Mesothelial cell of epicardium (in vitro differentiated cells): ENCODE data around the gene ABI3. TPM values are rescaled to one million over a fixed set of nuclear protein-coding genes. Genes with fewer than 3 reads are reported as not detected.
A peak's percentile ranks its signal among the peaks of the same experiment; 100 is the strongest.
"Not testable (repeated sequence)": the region's sequence is repeated elsewhere in the genome, so short reads cannot be mapped to it uniquely, and the experiment has no call there.

ENCODE experiments used
- DNase-seq, 2 experiments: peaks; one replicate each; pipeline ENCODE4 v3.0.0; 2021; ENCODE audit warnings: low spot score in 2 of 2; ENCODE audit not compliant: unreplicated experiment in 2 of 2
- H3K27ac Mint-ChIP-seq: 2 replicates; pipeline ENCODE4 v1.8.0; 2021; ENCODE audit warnings: mixed read lengths
- H3K27me3 Mint-ChIP-seq: 2 replicates; pipeline ENCODE4 v1.8.0; 2021; ENCODE audit warnings: low read depth, mixed read lengths
- H3K36me3 Mint-ChIP-seq: 2 replicates; pipeline ENCODE4 v1.8.0; 2021; ENCODE audit warnings: mixed read lengths
- H3K4me1 Mint-ChIP-seq: 2 replicates; pipeline ENCODE4 v1.8.0; 2021; ENCODE audit warnings: mixed read lengths
- H3K4me3 Mint-ChIP-seq: 2 replicates; pipeline ENCODE4 v1.8.0; 2021; ENCODE audit warnings: mild to moderate bottlenecking, moderate library complexity, mixed read lengths
- H3K9me3 Mint-ChIP-seq: 2 replicates; pipeline ENCODE4 v1.8.0; 2021; ENCODE audit warnings: mixed read lengths
- total RNA-seq: library from RNA; stranded (reverse); gene quantifications from 3 replicates; pipeline ENCODE4 v1.2.1, GENCODE V29; 2021
- TF ChIP-seq, protein P1 (sequence below): fragments of 200-600 bp; sonication (generic); IDR thresholded peaks from one replicate; pipeline ENCODE4 v1.5.0; 2021; ENCODE audit warnings: antibody characterized with exemption; ENCODE audit not compliant: unreplicated experiment

ABI3 gene
- total RNA-seq, 1 donor from 2014 or later: 0.69 TPM

DNA sequence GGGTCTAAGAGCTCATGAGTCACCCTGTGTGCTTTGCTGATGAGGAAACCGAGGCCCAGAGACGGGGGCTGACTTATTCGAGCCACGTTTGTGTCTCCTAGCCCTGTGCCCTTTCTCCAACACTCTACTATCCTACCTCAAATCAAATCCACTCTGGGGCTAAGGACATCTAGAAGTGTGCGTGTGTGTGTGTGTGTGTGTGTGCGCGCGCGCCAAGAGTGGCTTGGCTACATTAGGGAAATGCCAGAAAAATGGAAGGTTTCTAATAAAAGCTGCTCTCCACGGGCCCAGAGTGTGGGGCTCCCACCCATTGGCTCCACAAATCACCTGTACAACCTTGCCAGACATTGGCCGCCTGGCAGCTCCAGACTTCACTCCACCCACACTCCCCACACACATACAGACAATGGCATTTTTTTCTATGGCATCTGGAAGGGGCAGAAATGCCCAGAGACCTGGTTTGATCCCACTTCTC is 50.3 kb downstream of the ABI3 start:
- Mint-ChIP-seq H3K9me3 (no peaks in the 10 kb centered on the region), H3K36me3 (no peaks in the 10 kb centered on the region), H3K27ac (no peak overlapping the region), H3K27me3 (peaks cover 7% of the 10 kb centered on the region), H3K4me1 (no peaks in the 10 kb centered on the region), H3K4me3 (peak overlapping the region; percentile 65)
- no peak for DNase-seq
- TF ChIP-seq, protein P1, sequence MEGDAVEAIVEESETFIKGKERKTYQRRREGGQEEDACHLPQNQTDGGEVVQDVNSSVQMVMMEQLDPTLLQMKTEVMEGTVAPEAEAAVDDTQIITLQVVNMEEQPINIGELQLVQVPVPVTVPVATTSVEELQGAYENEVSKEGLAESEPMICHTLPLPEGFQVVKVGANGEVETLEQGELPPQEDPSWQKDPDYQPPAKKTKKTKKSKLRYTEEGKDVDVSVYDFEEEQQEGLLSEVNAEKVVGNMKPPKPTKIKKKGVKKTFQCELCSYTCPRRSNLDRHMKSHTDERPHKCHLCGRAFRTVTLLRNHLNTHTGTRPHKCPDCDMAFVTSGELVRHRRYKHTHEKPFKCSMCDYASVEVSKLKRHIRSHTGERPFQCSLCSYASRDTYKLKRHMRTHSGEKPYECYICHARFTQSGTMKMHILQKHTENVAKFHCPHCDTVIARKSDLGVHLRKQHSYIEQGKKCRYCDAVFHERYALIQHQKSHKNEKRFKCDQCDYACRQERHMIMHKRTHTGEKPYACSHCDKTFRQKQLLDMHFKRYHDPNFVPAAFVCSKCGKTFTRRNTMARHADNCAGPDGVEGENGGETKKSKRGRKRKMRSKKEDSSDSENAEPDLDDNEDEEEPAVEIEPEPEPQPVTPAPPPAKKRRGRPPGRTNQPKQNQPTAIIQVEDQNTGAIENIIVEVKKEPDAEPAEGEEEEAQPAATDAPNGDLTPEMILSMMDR: no peak

DNA sequence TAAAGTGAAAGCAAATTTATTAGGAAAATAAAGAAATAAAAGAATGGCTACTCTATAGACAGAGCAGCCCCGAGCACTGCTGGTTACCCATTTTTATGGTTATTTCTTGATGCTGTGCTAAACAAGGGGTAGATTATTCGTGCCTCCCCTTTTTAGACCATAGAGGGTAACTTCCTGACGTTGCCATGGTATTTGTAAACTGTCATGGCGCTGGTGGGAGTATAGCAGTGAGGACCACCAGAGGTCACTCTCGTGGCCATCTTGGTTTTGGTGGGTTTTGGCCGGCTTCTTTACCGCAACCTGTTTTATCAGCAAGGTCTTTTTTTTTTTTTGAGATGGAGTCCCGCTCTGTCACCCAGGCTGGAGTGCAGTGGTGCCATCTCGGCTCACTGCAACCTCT is 51.0 kb downstream of the ABI3 start:
- not testable (repeated sequence) for H3K27ac Mint-ChIP-seq, DNase-seq, H3K36me3 Mint-ChIP-seq, H3K9me3 Mint-ChIP-seq, H3K27me3 Mint-ChIP-seq, H3K4me1 Mint-ChIP-seq
- H3K4me3 Mint-ChIP-seq: peak overlapping the region; percentile 65

- H3K36me3 Mint-ChIP-seq: no peaks in the 10 kb centered on the region
- H3K4me3 Mint-ChIP-seq: no peak overlapping the region
- H3K27ac Mint-ChIP-seq: no peak overlapping the region
- peaks cover 5% of the 10 kb centered on the region for H3K4me1 Mint-ChIP-seq
- no peak for DNase-seq
- TF ChIP-seq, protein P1: no peak
- no peaks in the 10 kb centered on the region for H3K9me3 Mint-ChIP-seq
- H3K27me3 Mint-ChIP-seq: peaks cover under 1% of the 10 kb centered on the region
These were observed 55.7 kb downstream of the ABI3 start for GRCh38 chr17:49266233-49266632.

DNA sequence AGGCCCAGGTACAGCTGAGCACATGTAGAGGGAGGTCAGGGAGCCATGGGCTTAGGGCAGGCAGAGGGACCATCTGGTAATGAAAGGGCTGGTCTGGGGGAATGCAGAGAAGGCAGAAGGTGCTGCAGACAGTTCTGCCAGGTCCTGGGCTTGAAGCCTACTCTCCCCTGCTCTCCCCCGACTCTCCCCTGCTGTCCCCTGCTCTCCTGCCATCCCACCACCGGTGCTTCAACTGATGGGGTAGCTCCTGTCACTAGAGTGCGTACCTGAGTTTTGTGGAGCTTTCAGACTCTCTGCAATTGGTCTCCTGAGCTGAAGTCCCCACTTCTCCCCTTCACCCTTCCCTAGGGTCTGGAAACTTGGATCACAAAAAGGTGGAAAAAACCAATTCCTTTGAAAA is 57.4 kb downstream of the ABI3 start:
- Mint-ChIP-seq H3K36me3 (no peaks in the 10 kb centered on the region), H3K27me3 (no peaks in the 10 kb centered on the region), H3K4me3 (no peak overlapping the region), H3K4me1 (peaks cover 5% of the 10 kb centered on the region), H3K27ac (no peak overlapping the region), H3K9me3 (no peaks in the 10 kb centered on the region)
- DNase-seq: no peak
- TF ChIP-seq, protein P1: no peak

GRCh38 chr17:49269356-49269755 is 58.8 kb downstream of the ABI3 start:
- H3K36me3 Mint-ChIP-seq: no peaks in the 10 kb centered on the region
- peaks cover 5% of the 10 kb centered on the region for H3K4me1 Mint-ChIP-seq

More at GRCh38 chr17:49269356-49269755, 58.8 kb downstream of the ABI3 start:
- Mint-ChIP-seq H3K9me3 (no peaks in the 10 kb centered on the region), H3K4me3 (no peak overlapping the region), H3K27ac (no peak overlapping the region), H3K27me3 (no peaks in the 10 kb centered on the region)
- TF ChIP-seq, protein P1: no peak
- no peak for DNase-seq

Other genes starting within 250 kb of the ABI3 start
- not detected in 3 replicates for gene GIP, start 242.1 kb upstream of the ABI3 start, total RNA-seq
- gene IGF2BP1, start 213.3 kb upstream of the ABI3 start, total RNA-seq: 225 to 227 TPM (median 227 TPM) in 3 replicates
- gene B4GALNT2, start 77.9 kb upstream of the ABI3 start, total RNA-seq: 0.02 to 0.07 TPM (median 0.04 TPM) in 3 replicates
- 0.34 TPM in 1 of 3 replicates, not detected in the others for gene GNGT2, start 133 bp upstream of the ABI3 start, total RNA-seq
- gene PHOSPHO1, start 20.1 kb downstream of the ABI3 start, total RNA-seq: 0.25 to 0.40 TPM in 2 of 3 replicates, not detected in the other
- 64.0 to 66.0 TPM (median 64.3 TPM) in 3 replicates for gene ZNF652, start 151.5 kb downstream of the ABI3 start, total RNA-seq
- gene PHB1, start 204.2 kb downstream of the ABI3 start, total RNA-seq: 136 to 147 TPM (median 144 TPM) in 3 replicates